Measurements from ENCODE around the gene C7orf57.

GRCh38 chr7:48102530-48102929 lies 67.2 kb downstream of the C7orf57 start:
- TF ChIP-seq CTCF (IDR thresholded peaks at IDR 0.05) (no peak), POLR2A (IDR thresholded peaks at IDR 0.05) (no peak), POLR2AphosphoS5 (IDR thresholded peaks at IDR 0.05) (no peak), EP300 (IDR thresholded peaks at IDR 0.05) (no peak)

Data from sigmoid colon (tissue), 4 donors.